NCI-H82 treated with DMSO at 0.1 percent for 48 hours (cell line): ENCODE results near the gene TNFRSF21.
"Not testable (repeated sequence)": the region's sequence is repeated elsewhere in the genome, so short reads cannot be mapped to it uniquely, and the experiment has no call there.

Experiments used
- DNase-seq: peaks from one replicate; lab custom pipeline; 2025; ENCODE audit not compliant: unreplicated experiment; lab: John Stamatoyannopoulos, UW

The TNFRSF21 gene

GRCh38 chr6:47290124-47290834, 19.4 kb downstream of the TNFRSF21 start:
- DNase-seq, result no peak

- DNase-seq, result no peak
Observed at GRCh38 chr6:47288267-47289090, 21.2 kb downstream of the TNFRSF21 start.

GRCh38 chr6:47286301-47286700, 23.4 kb downstream of the TNFRSF21 start:
- no peak for DNase-seq

GRCh38 chr6:47283993-47284392, 25.7 kb downstream of the TNFRSF21 start:
- DNase-seq, result no peak

- peak; percentile 82 for DNase-seq
Observed at GRCh38 chr6:47278545-47278944, 31.2 kb downstream of the TNFRSF21 start.

GRCh38 chr6:47277702-47278101, 32.0 kb downstream of the TNFRSF21 start:
- no peak for DNase-seq

GRCh38 chr6:47276377-47276776, 33.3 kb downstream of the TNFRSF21 start:
- no peak for DNase-seq

GRCh38 chr6:47275640-47276039, 34.1 kb downstream of the TNFRSF21 start:
- DNase-seq, result no peak

- DNase-seq, result not testable (repeated sequence)
Observed at GRCh38 chr6:47275132-47275531, 34.6 kb downstream of the TNFRSF21 start.

GRCh38 chr6:47268572-47269187, 41.0 kb downstream of the TNFRSF21 start:
- DNase-seq, result no peak

GRCh38 chr6:47267301-47267700, 42.4 kb downstream of the TNFRSF21 start:
- DNase-seq, result no peak

- no peak for DNase-seq
Observed at GRCh38 chr6:47265971-47266370, 43.7 kb downstream of the TNFRSF21 start.

GRCh38 chr6:47264775-47265184, 44.9 kb downstream of the TNFRSF21 start:
- DNase-seq, result no peak

- no peak for DNase-seq
Observed at GRCh38 chr6:47263268-47263667, 46.4 kb downstream of the TNFRSF21 start.

- no peak for DNase-seq
Observed at GRCh38 chr6:47262231-47262630, 47.5 kb downstream of the TNFRSF21 start.

- no peak for DNase-seq
Observed at GRCh38 chr6:47261191-47261590, 48.5 kb downstream of the TNFRSF21 start.

GRCh38 chr6:47260021-47260420, 49.7 kb downstream of the TNFRSF21 start:
- DNase-seq, result no peak

GRCh38 chr6:47258724-47259347, 50.9 kb downstream of the TNFRSF21 start:
- no peak for DNase-seq

- DNase-seq, result no peak
Observed at GRCh38 chr6:47256981-47257730, 52.5 kb downstream of the TNFRSF21 start.

GRCh38 chr6:47256361-47256760, 53.3 kb downstream of the TNFRSF21 start:
- no peak for DNase-seq

GRCh38 chr6:47254906-47255305, 54.8 kb downstream of the TNFRSF21 start:
- no peak for DNase-seq
